GM12878 (cell line): ENCODE results near the gene SPDYE2B.
"Not testable (repeated sequence)": the region's sequence is repeated elsewhere in the genome, so short reads cannot be mapped to it uniquely, and the experiment has no call there.

Source experiments
- BRCA1 ChIP-seq: IDR thresholded peaks from 2 replicates; pipeline ENCODE4 v1.6.1; 2011; ENCODE audit warnings: low read depth, low read length, improper control_type of control experiment
- CTCF ChIP-seq, 3 experiments: IDR thresholded peaks in 2 of 3; conservative IDR thresholded peaks in 1 of 3; 2 replicates each; pipeline ENCODE4 v1.5.1; 2011; ENCODE audit warnings: low read depth in 3 of 3, low read length in 3 of 3, mild to moderate bottlenecking in 3 of 3, control low read depth in 2 of 3, moderate library complexity in 2 of 3, inconsistent platforms in 1 of 3, mixed read lengths in 1 of 3; ENCODE audit not compliant: control insufficient read depth in 2 of 3, insufficient read depth in 1 of 3; ENCODE audit errors: extremely low read depth in 1 of 3

- not testable (repeated sequence) for TF ChIP-seq CTCF (IDR thresholded peaks at IDR 0.05 in 2 of 3, conservative IDR thresholded peaks at IDR 0.05 in 1 of 3; ENCODE audit: control insufficient read depth in 2 of 3, extremely low read depth in 1 of 3, insufficient read depth in 1 of 3, low read depth in 3 of 3, low read length in 3 of 3); BRCA1
These were observed 43.3 kb upstream of the SPDYE2B start for GRCh38 chr7:102606848-102607247.
